H1 (cell line): Measurements from ENCODE around the gene SIN3B. TPM values are rescaled to one million over a fixed set of nuclear protein-coding genes. Genes with fewer than 3 reads are reported as not detected.

Experiments used
- BRCA1 ChIP-seq: IDR thresholded peaks from 2 replicates; pipeline ENCODE4 v1.6.1; 2012; ENCODE audit warnings: low read depth, low read length, improper control_type of control experiment
- CBX5 ChIP-seq: fragments of 300-800, 300-1000 bp; sonication (generic); IDR thresholded peaks from 2 replicates; pipeline ENCODE4 v1.7.1; 2016; ENCODE audit warnings: antibody characterized with exemption, low read length, low read depth
- CEBPB ChIP-seq: IDR thresholded peaks from 2 replicates; pipeline ENCODE4 v1.6.1; 2012; ENCODE audit warnings: low read depth, low read length
- HDAC2 ChIP-seq, 2 experiments: fragments of 300-600 bp in 1 of 2; sonication (generic) in 1 of 2; IDR thresholded peaks; 2 replicates each; pipeline ENCODE4 v1.6.1; 2011 to 2012; ENCODE audit warnings: low read depth in 2 of 2, low read length in 2 of 2, mild to moderate bottlenecking in 2 of 2, moderate library complexity in 2 of 2, borderline replicate concordance in 1 of 2, inconsistent platforms in 1 of 2
- TAF1 ChIP-seq: IDR thresholded peaks from 2 replicates; pipeline ENCODE4 v1.6.1; 2011; ENCODE audit warnings: mild to moderate bottlenecking, low read depth, low read length
- TEAD4 ChIP-seq: IDR thresholded peaks from 2 replicates; pipeline ENCODE4 v1.6.1; 2012; ENCODE audit warnings: low read depth, low read length, inconsistent platforms, mixed read lengths
- polyA plus RNA-seq, 7 experiments: library from polyadenylated mRNA; depleted of rRNA in 3 of 7; stranded (reverse) in 5 of 7; unstranded in 2 of 7; fragments of >200 nt in 5 of 7; fragments of 200-250 nt in 2 of 7; gene quantifications; 1 replicate in 5 of 7; 2 replicates in 1 of 7; 4 replicates in 1 of 7; pipeline versions ENCODE4 v1.2.1 to v1.2.3, GENCODE V29; 2011 to 2013; ENCODE audit warnings: missing spikeins in 2 of 7, mixed read lengths in 2 of 7
- total RNA-seq: library from RNA; stranded (reverse); fragmentation: NEBNext Ultra II Directional; extraction: Animal tissue kit (Norgen Biotek cat#: 25700); gene quantifications from 2 replicates; pipeline ENCODE4 v1.2.1, GENCODE V29; 2021
- TF ChIP-seq, protein P1 (sequence below): IDR thresholded peaks from 2 replicates; pipeline ENCODE4 v1.6.1; 2011; ENCODE audit warnings: low read depth, mild to moderate bottlenecking, low read length; ENCODE audit not compliant: insufficient read depth

SIN3B gene
- total and polyA plus RNA-seq, 2 of the 8 experiments (the other 6 are each of a cell fraction or from before 2014, with no cell fraction given) = 29.5 to 71.1 TPM

DNA sequence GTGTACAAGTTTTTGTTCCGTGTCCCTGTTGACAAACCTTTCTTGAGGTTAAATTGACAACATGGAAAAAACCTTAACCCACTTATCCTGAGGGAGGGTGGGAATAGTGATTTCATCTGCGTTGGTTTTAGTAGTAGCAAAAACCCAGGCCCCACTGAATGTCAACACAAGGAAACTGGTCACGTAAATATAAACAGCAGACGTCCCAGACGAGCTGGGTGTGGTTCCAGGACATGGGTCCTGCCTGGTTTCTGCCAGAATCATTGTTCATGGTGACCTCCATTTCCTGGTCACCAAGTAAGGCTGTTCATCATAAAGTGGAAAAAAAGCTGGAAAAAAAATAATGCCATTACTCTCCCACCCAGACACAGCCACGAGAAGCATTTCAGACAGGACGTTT, 42.7 kb downstream of the SIN3B start (continued):
- TF ChIP-seq, protein P1, sequence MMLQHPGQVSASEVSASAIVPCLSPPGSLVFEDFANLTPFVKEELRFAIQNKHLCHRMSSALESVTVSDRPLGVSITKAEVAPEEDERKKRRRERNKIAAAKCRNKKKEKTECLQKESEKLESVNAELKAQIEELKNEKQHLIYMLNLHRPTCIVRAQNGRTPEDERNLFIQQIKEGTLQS = no peak
- no peak for TF ChIP-seq CBX5
- no peak for TF ChIP-seq TEAD4
- TF ChIP-seq HDAC2 (IDR thresholded peaks at IDR 0.05; ENCODE audit: borderline replicate concordance in 1 of 2, low read depth in 2 of 2, low read length in 2 of 2) = no peak
- no peak for TF ChIP-seq CEBPB
- TF ChIP-seq BRCA1 = no peak
- TF ChIP-seq TAF1 = no peak
